ENCODE measurements around the gene FARS2.
"Not testable (repeated sequence)": the region's sequence is repeated elsewhere in the genome, so short reads cannot be mapped to it uniquely, and the experiment has no call there.

Gene FARS2

DNA sequence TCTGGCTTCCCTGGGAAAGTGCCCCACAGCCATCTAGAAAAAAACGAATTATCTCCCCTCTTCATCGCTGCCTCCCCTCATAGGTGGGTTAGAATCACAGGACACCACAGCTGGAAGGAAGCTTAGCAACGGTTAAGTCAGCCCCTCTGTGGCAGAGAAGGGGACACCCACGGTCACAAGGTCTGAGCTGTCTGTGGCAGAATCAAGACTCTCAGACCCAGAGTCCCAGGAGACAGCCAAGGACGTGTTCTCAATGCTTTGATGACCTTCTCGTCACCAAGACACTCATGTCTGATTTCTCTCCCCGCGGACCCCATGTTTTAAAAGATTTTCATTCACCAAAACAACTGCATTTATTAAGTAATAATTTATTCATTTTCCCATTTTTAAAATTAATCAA lies 523.9 kb downstream of the FARS2 start:
- no peak overlapping the region for H3K4me3 ChIP-seq (replicated peaks; ENCODE audit: low read depth, low read length)
- no peaks in the 10 kb centered on the region; the same call in 1 of the 2 replicates for H3K27me3 ChIP-seq (replicated peaks; ENCODE audit: control insufficient read depth, insufficient read depth, low read length)
- TF ChIP-seq, protein P1, sequence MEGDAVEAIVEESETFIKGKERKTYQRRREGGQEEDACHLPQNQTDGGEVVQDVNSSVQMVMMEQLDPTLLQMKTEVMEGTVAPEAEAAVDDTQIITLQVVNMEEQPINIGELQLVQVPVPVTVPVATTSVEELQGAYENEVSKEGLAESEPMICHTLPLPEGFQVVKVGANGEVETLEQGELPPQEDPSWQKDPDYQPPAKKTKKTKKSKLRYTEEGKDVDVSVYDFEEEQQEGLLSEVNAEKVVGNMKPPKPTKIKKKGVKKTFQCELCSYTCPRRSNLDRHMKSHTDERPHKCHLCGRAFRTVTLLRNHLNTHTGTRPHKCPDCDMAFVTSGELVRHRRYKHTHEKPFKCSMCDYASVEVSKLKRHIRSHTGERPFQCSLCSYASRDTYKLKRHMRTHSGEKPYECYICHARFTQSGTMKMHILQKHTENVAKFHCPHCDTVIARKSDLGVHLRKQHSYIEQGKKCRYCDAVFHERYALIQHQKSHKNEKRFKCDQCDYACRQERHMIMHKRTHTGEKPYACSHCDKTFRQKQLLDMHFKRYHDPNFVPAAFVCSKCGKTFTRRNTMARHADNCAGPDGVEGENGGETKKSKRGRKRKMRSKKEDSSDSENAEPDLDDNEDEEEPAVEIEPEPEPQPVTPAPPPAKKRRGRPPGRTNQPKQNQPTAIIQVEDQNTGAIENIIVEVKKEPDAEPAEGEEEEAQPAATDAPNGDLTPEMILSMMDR (IDR thresholded peaks at IDR 0.05; ENCODE audit: insufficient read depth, low read length, poor library complexity, severe bottlenecking): no peak
- no peak for DNase-seq (ENCODE audit: extremely low read depth, insufficient read length)
- H3K36me3 ChIP-seq (ENCODE audit: control insufficient read depth, insufficient read depth, low read length): no peaks in the 10 kb centered on the region

DNA sequence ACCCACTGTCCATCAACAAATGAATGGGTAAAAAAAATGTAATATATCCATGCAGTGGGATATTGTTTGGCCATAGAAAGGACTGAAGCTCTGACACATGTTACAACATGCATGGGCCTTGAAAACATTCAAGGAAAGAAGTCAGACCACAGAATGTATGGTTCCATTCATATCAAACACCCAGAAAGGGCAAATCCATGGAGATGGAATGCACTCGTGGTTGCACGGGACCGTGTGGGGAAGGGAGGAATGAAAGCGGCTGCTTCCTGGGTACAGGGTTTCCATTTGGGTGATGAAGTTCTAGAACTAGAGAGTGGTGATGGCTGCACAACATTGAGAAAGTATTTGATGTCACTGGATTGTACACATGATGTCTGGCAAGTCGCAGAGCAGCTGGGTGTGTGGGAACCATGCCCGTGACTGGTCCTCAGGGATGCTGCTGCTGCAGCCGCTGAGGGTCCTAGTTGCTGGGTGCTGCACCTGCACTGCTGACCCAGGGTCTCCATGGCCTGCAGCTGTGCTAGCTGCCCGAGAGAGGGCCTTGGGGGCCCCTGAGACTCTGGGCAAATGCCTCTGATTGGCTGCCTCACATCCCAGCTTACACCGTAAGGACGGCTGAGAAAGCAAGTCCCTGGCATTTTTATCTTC lies 525.1 kb downstream of the FARS2 start:
- TF ChIP-seq, protein P1 (IDR thresholded peaks at IDR 0.05; ENCODE audit: insufficient read depth, low read length, poor library complexity, severe bottlenecking): no peak
- no peak for DNase-seq (ENCODE audit: extremely low read depth, insufficient read length)

DNA sequence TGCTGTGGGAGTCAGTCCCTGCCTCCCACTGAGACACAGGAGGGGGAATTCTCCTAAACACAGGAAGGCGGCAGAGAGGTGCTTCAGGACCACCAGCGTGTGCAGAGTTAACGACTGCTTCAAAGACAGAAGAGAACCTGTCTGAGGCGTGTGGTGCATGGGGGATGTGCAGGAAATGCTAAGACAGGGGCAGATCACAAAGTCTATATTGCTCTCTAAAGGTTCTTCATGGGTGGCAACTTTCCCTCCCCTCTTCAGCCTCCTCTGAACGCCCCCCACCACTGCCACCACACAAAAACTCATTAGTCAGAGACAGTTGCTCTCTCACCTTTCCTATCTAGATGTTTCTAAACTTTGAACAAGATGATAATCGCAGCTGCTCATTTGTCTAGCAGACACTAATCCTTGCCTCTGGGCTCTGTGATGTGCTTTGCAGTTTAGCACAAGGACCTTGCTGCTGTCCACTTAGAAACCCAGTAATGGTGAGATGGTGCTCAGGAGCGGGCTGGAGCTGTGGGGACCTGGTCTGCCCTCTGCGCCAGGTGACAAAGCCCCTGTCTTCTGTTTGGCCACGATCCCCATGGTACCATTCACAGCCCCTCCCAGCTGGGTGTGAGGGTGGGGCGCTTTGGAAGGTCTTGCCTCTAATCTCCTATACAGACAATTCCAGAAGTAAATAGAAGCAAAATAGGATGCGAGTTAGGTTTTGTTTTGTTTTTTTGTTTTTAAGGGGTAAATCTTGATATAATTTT lies 525.8 kb downstream of the FARS2 start:
- TF ChIP-seq, protein P1 (IDR thresholded peaks at IDR 0.05; ENCODE audit: insufficient read depth, low read length, poor library complexity, severe bottlenecking): no peak
- Histone ChIP-seq H3K27me3 (replicated peaks; ENCODE audit: control insufficient read depth, insufficient read depth, low read length) (no peaks in the 10 kb centered on the region; the same call in 1 of the 2 replicates), H3K4me3 (replicated peaks; ENCODE audit: low read depth, low read length) (no peak overlapping the region), H3K36me3 (ENCODE audit: control insufficient read depth, insufficient read depth, low read length) (no peaks in the 10 kb centered on the region)
- no peak for DNase-seq (ENCODE audit: extremely low read depth, insufficient read length)

More for the DNA sequence above, 525.1 kb downstream of the FARS2 start:
- Histone ChIP-seq H3K36me3 (ENCODE audit: control insufficient read depth, insufficient read depth, low read length) (no peaks in the 10 kb centered on the region), H3K4me3 (replicated peaks; ENCODE audit: low read depth, low read length) (no peak overlapping the region), H3K27me3 (replicated peaks; ENCODE audit: control insufficient read depth, insufficient read depth, low read length) (no peaks in the 10 kb centered on the region; the same call in 1 of the 2 replicates)

DNA sequence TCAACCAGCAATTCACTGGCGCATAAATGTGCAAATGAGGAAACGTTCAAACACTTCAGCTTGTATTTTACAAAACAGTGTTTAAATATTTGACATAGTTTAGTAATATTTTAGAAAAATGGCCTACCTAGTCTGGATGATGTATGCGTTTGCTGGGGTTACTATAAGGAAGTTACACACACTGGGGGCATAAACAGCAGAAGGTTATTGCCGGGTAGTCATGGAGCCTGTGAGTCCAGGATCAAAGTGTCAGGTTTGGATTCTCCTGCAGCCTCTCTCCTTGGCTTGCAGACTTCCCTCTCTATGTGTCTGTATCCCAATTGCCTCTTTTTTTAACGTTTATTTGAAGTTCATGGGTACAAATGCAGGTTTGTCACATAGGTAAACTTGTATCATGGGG lies 528.1 kb downstream of the FARS2 start:
- not testable (repeated sequence) for H3K27me3 ChIP-seq (replicated peaks; ENCODE audit: control insufficient read depth, insufficient read depth, low read length); H3K4me3 ChIP-seq (replicated peaks; ENCODE audit: low read depth, low read length); H3K36me3 ChIP-seq (ENCODE audit: control insufficient read depth, insufficient read depth, low read length); DNase-seq (ENCODE audit: extremely low read depth, insufficient read length)

DNA sequence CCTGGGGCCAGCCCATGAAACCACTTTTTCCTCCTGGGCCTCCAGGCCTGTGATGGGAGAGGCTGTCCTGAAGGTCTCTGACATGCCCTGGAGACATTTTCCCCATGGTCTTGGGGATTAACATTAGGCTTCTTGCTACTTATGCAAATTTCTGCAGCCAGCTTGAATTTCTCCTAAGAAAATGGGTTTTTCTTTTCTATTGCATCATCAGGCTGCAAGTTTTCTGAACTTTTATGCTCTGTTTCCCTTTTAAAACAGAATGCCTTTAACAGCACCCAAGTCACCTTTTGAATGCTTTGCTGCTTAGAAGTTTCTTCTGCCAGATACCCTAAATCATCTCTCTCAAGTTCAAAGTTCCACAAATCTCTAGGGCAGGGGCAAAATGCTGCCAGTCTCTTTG lies 535.2 kb downstream of the FARS2 start:
- DNase-seq (ENCODE audit: extremely low read depth, insufficient read length); H3K27me3 ChIP-seq (replicated peaks; ENCODE audit: control insufficient read depth, insufficient read depth, low read length); H3K4me3 ChIP-seq (replicated peaks; ENCODE audit: low read depth, low read length); H3K36me3 ChIP-seq (ENCODE audit: control insufficient read depth, insufficient read depth, low read length): not testable (repeated sequence)

DNA sequence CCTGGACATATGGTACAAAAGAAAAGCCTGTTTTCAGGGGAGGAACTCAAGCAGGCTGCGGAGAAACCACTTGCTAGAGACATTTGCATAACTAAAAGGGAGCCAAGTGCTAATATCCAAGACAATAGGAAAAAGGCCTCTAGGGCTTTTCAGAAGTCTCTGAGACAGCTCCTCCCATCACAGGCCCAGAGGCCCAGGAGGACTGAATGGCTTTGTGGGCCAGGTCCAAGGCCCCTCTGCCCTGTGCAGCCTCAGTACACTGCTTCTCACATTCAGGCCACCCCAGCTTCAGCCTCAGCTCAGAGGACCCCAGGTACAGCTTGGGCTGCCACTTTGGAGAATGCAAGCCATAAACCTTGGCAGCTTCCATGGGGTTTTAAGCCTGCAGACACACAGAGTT lies 545.1 kb downstream of the FARS2 start:
- not testable (repeated sequence) for DNase-seq (ENCODE audit: extremely low read depth, insufficient read length); H3K4me3 ChIP-seq (replicated peaks; ENCODE audit: low read depth, low read length); H3K27me3 ChIP-seq (replicated peaks; ENCODE audit: control insufficient read depth, insufficient read depth, low read length); H3K36me3 ChIP-seq (ENCODE audit: control insufficient read depth, insufficient read depth, low read length)

DNA sequence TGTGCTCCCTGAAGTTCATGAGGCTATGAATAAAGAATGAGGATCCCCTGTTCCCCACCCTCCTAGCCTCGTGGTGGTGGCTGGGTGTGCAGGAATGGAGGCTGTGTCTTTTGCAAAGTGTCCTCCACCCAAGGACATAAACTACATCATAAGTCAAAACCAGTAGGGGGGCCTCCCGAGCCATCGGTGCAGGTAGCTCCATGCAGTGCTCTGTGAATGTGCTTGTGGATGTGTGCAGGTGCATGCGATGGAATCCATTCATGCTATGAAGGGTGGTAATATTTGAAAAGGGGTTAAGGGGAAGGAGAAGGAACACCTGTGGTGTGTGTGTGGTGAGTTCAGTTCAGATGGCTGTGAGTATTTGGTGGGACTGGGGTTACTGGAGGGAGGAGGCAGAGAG lies 548.1 kb downstream of the FARS2 start:
- TF ChIP-seq, protein P1 (IDR thresholded peaks at IDR 0.05; ENCODE audit: insufficient read depth, low read length, poor library complexity, severe bottlenecking): no peak
- H3K4me3 ChIP-seq (replicated peaks; ENCODE audit: low read depth, low read length): no peak overlapping the region
- no peak for DNase-seq (ENCODE audit: extremely low read depth, insufficient read length)
- no peaks in the 10 kb centered on the region for H3K36me3 ChIP-seq (ENCODE audit: control insufficient read depth, insufficient read depth, low read length)
- H3K27me3 ChIP-seq (replicated peaks; ENCODE audit: control insufficient read depth, insufficient read depth, low read length): no peaks in the 10 kb centered on the region
